Neural progenitor cell (in vitro differentiated cells): Measurements from ENCODE around the gene RBM6. TPM values are rescaled to one million over a fixed set of nuclear protein-coding genes. Genes with fewer than 3 reads are reported as not detected.

ENCODE experiments used
- DNase-seq: peaks from one replicate; pipeline ENCODE4 v3.0.0-alpha.2; 2016; ENCODE audit warnings: low spot score
- H2AFZ ChIP-seq: fragments of 200-600 bp; sonication (generic); replicated peaks from 2 replicates; pipeline ENCODE4 v1.6.1; 2016; ENCODE audit warnings: antibody characterized with exemption
- H3F3A ChIP-seq: fragments of 200-600 bp; sonication (generic); 2 replicates; pipeline ENCODE4 v1.6.1; 2016; ENCODE audit warnings: antibody characterized with exemption, low read depth
- H3K27ac ChIP-seq: fragments of 200-600 bp; sonication (generic); 2 replicates; pipeline ENCODE4 v1.5.1; 2016; ENCODE audit warnings: mild to moderate bottlenecking
- H3K27me3 ChIP-seq: fragments of 200-600 bp; sonication (generic); 2 replicates; pipeline ENCODE4 v1.6.1; 2016; ENCODE audit warnings: mild to moderate bottlenecking, moderate library complexity
- H3K36me3 ChIP-seq: fragments of 200-600 bp; sonication (generic); 2 replicates; pipeline ENCODE4 v1.5.1; 2016
- H3K4me1 ChIP-seq: fragments of 200-600 bp; sonication (generic); 2 replicates; pipeline ENCODE4 v1.6.1; 2016; ENCODE audit warnings: mixed run types
- H3K4me2 ChIP-seq: fragments of 200-600 bp; sonication (generic); 2 replicates; pipeline ENCODE4 v1.6.1; 2016
- H3K4me3 ChIP-seq: fragments of 200-600 bp; sonication (generic); 2 replicates; pipeline ENCODE4 v1.5.1; 2016
- H3K79me2 ChIP-seq: fragments of 200-600 bp; sonication (generic); 2 replicates; pipeline ENCODE4 v1.6.1; 2016; ENCODE audit warnings: low read depth
- H3K9ac ChIP-seq: fragments of 200-600 bp; sonication (generic); 2 replicates; pipeline ENCODE4 v1.6.1; 2016
- H3K9me3 ChIP-seq: fragments of 200-600 bp; sonication (generic); 2 replicates; pipeline ENCODE4 v1.5.1; 2016; ENCODE audit warnings: low read depth
- H4K20me1 ChIP-seq: fragments of 200-600 bp; sonication (generic); 2 replicates; pipeline ENCODE4 v1.6.1; 2016; ENCODE audit warnings: low read depth
- H3K27ac Mint-ChIP-seq: 3 replicates; pipeline ENCODE4 v1.8.0; 2021; ENCODE audit warnings: mixed read lengths
- H3K27me3 Mint-ChIP-seq: 2 replicates; pipeline ENCODE4 v1.8.0; 2022; ENCODE audit warnings: low read depth, mild to moderate bottlenecking, inconsistent platforms, moderate library complexity, mixed read lengths; ENCODE audit not compliant: insufficient read depth
- H3K36me3 Mint-ChIP-seq: 3 replicates; pipeline ENCODE4 v1.8.0; 2021; ENCODE audit warnings: mixed read lengths
- H3K4me1 Mint-ChIP-seq: 3 replicates; pipeline ENCODE4 v1.8.0; 2021; ENCODE audit warnings: mixed read lengths
- H3K4me3 Mint-ChIP-seq: 3 replicates; pipeline ENCODE4 v1.8.0; 2021; ENCODE audit warnings: mild to moderate bottlenecking, moderate library complexity, mixed read lengths
- H3K9me3 Mint-ChIP-seq: 3 replicates; pipeline ENCODE4 v1.8.0; 2020; ENCODE audit warnings: mixed read lengths
- EZH2 ChIP-seq: fragments of 200-600 bp; sonication (generic); IDR thresholded peaks from 2 replicates; pipeline ENCODE4 v1.6.1; 2017; ENCODE audit warnings: antibody characterized with exemption, mild to moderate bottlenecking, moderate library complexity
- EZH2phosphoT487 ChIP-seq: fragments of 200-600 bp; sonication (generic); IDR thresholded peaks from 2 replicates; pipeline ENCODE4 v1.6.1; 2017; ENCODE audit warnings: antibody characterized with exemption
- total RNA-seq: library from RNA; depleted of rRNA; stranded (reverse); fragments of >200 nt; gene quantifications from 2 replicates; pipeline ENCODE4 v1.2.3, GENCODE V29; 2015; ENCODE audit warnings: low replicate concordance
- TF ChIP-seq, protein P1 (sequence below): fragments of 200-600 bp; sonication (generic); IDR thresholded peaks from 2 replicates; pipeline ENCODE4 v1.5.1; 2017; ENCODE audit warnings: antibody characterized with exemption, mild to moderate bottlenecking

Gene RBM6
- total RNA-seq, 1 donor from 2014 or later = 170 TPM

DNA sequence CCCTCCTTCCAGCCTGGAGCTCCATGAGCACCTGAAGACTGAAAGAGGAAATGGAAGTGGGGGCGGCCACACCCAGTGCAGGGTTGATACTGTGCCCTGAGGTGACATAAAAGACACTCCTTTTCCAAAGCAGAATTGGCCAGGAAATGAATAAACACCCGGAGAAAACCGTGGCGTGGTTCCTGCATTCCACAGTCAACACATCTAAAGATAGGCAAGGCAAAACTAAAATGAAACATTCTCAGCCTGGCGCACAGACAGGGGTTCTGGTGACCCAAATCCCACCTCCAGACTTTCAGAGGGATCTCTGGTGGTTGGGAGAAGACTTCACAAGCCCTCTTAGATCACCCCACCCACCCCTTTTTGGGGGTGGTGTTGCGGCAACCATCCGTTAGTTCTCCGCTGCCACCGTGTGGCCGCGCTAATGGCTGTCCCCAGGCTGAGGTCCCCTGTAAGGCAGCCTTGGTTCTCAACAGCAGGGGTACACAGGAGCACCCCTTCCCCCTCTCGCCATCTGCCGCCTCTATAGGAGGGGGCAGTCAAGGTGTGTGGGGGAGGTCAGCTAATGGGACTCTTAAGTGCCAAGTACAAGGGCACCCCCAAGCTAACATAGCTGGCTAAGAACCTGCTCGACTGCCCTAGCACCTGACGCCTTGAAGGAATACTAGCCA lies 33.7 kb upstream of the RBM6 start:
- H3K9ac ChIP-seq = no peak overlapping the region
- Mint-ChIP-seq H3K27me3 (peaks cover 4% of the 10 kb centered on the region), H3K27ac (no peak overlapping the region), H3K4me1 (peaks cover 12% of the 10 kb centered on the region), H3K36me3 (peaks cover 5% of the 10 kb centered on the region), H3K4me3 (no peak overlapping the region), H3K9me3 (no peaks in the 10 kb centered on the region)
- H3K4me1 ChIP-seq = peaks cover 3% of the 10 kb centered on the region
- no peaks in the 10 kb centered on the region for H3K36me3 ChIP-seq
- peak overlapping the region; percentile 30 for H2AFZ ChIP-seq
- H3K4me3 ChIP-seq = no peak overlapping the region
- no peak overlapping the region for H3K27ac ChIP-seq
- no peaks in the 10 kb centered on the region for H3K79me2 ChIP-seq
- H3K9me3 ChIP-seq = no peaks in the 10 kb centered on the region
- no peaks in the 10 kb centered on the region for H4K20me1 ChIP-seq
- H3K27me3 ChIP-seq = peaks cover 16% of the 10 kb centered on the region
- no peak overlapping the region for H3K4me2 ChIP-seq
- TF ChIP-seq, protein P1, sequence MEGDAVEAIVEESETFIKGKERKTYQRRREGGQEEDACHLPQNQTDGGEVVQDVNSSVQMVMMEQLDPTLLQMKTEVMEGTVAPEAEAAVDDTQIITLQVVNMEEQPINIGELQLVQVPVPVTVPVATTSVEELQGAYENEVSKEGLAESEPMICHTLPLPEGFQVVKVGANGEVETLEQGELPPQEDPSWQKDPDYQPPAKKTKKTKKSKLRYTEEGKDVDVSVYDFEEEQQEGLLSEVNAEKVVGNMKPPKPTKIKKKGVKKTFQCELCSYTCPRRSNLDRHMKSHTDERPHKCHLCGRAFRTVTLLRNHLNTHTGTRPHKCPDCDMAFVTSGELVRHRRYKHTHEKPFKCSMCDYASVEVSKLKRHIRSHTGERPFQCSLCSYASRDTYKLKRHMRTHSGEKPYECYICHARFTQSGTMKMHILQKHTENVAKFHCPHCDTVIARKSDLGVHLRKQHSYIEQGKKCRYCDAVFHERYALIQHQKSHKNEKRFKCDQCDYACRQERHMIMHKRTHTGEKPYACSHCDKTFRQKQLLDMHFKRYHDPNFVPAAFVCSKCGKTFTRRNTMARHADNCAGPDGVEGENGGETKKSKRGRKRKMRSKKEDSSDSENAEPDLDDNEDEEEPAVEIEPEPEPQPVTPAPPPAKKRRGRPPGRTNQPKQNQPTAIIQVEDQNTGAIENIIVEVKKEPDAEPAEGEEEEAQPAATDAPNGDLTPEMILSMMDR = peak; percentile 75
- TF ChIP-seq EZH2phosphoT487 (no peak), EZH2 (no peak)
- H3F3A ChIP-seq = peaks cover 17% of the 10 kb centered on the region
- peak; percentile 80 for DNase-seq

DNA sequence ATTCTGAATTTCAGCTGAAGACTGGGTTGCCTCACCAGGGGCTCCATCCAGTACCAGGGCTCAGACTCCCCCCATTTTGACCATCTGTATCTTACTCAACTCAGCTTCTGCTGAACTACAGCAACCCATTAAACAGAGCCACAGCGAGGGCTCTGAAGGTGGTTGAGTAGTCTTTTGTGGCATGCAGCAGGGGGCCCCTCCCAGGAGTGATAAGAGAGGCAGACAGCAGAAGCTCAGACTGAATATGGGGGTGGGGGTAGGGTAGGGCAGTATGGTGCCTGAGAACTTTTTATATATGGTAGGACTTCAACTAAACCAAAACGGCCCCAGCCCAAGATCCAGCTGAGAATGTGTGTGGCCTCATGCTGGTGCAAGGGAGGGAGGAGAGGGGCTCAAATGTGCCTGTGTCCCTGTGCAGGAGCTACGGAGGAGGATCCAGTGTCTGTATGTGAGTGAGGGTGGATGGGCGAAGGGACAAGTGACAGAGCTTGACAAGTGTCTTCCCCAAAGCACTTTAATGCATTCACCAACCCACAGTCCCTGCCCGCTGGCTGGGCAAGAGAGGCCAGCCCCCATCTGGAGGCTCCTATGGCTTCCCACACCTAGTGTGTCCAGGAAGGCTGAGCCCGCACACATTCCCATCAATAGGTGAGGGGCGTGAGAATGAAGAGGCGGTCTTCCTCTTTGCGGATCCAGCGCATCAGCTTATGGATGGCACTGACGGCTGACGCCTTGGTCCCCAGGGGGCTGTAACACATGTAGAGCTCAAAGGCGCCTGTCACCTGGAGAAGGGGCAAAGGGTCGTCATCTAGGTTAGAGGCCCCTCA lies 31.4 kb upstream of the RBM6 start:
- H3K9me3 Mint-ChIP-seq = no peaks in the 10 kb centered on the region
- H3F3A ChIP-seq = peaks cover 11% of the 10 kb centered on the region
- no peaks in the 10 kb centered on the region for H4K20me1 ChIP-seq
- DNase-seq = no peak
- H3K36me3 ChIP-seq = no peaks in the 10 kb centered on the region
- H3K4me2 ChIP-seq = no peak overlapping the region
- H3K4me3 Mint-ChIP-seq = no peak overlapping the region
- peaks cover 5% of the 10 kb centered on the region for H3K36me3 Mint-ChIP-seq
- TF ChIP-seq, protein P1 = no peak
- TF ChIP-seq EZH2 (no peak), EZH2phosphoT487 (no peak)
- H3K9me3 ChIP-seq = no peaks in the 10 kb centered on the region
- no peaks in the 10 kb centered on the region for H3K79me2 ChIP-seq
- H3K27me3 Mint-ChIP-seq = peaks cover 4% of the 10 kb centered on the region
- H3K4me1 Mint-ChIP-seq = peaks cover 12% of the 10 kb centered on the region
- peaks cover 10% of the 10 kb centered on the region for H3K27me3 ChIP-seq
- no peak overlapping the region for H2AFZ ChIP-seq
- peaks cover 3% of the 10 kb centered on the region for H3K4me1 ChIP-seq
- H3K9ac ChIP-seq = no peak overlapping the region
- no peak overlapping the region for H3K27ac Mint-ChIP-seq
- no peak overlapping the region for H3K27ac ChIP-seq
- H3K4me3 ChIP-seq = no peak overlapping the region

DNA sequence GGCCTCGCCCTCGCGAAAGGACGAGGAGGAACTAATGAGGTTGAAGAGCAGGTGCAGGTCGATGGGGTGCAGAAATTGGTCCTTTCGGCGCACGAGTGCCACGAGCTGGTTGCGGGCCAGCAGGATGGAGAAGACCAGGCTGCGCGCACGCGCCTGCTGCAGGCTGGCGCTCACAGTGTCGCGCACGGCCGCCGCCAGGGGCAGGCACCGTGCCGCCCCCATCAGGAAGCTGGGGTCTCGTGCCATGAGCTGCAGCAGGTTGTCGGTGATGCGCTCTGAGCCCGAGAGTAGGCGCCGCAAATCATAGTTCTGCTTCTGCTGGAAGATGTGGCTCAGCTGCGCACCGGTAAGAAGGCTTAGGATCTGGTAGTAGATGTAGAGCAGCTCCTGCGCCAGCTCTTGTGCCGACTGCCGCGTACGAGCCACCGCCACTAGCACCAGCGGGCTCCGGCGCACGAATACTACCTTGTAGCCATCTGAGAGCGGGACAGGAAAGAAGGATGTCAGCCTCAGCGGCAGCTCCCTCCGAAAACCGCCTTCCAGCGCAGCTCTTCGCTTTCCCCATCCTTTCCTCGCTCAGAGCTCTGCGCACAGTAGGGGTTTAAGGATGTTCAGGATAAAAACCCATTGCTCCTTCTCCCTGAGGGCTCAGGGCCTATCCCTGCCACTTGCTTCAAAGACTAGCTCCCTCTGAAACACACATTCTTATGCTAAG lies 29.4 kb upstream of the RBM6 start:
- Mint-ChIP-seq H3K4me1 (peaks cover 9% of the 10 kb centered on the region), H3K27ac (no peak overlapping the region), H3K4me3 (peak overlapping the region; percentile 71), H3K36me3 (peaks cover 5% of the 10 kb centered on the region), H3K9me3 (no peaks in the 10 kb centered on the region), H3K27me3 (peaks cover 4% of the 10 kb centered on the region)
- peaks cover 11% of the 10 kb centered on the region for H3F3A ChIP-seq
- no peaks in the 10 kb centered on the region for H3K36me3 ChIP-seq
- H4K20me1 ChIP-seq = no peaks in the 10 kb centered on the region
- H3K79me2 ChIP-seq = no peaks in the 10 kb centered on the region
- no peaks in the 10 kb centered on the region for H3K9me3 ChIP-seq
- H3K4me3 ChIP-seq = peak overlapping the region; percentile 25
- H3K27ac ChIP-seq = no peak overlapping the region
- peaks cover 3% of the 10 kb centered on the region for H3K4me1 ChIP-seq
- no peak overlapping the region for H3K9ac ChIP-seq
- H3K4me2 ChIP-seq = peak overlapping the region; percentile 69
- TF ChIP-seq, protein P1 = peak; percentile 42
- no peak for TF ChIP-seq EZH2phosphoT487
- H3K27me3 ChIP-seq = peaks cover 10% of the 10 kb centered on the region
- peak; percentile 76 for DNase-seq
- no peak overlapping the region for H2AFZ ChIP-seq
